Measurements from ENCODE around the gene REPS1.
"Not testable (repeated sequence)": the region's sequence is repeated elsewhere in the genome, so short reads cannot be mapped to it uniquely, and the experiment has no call there.

The REPS1 gene

DNA sequence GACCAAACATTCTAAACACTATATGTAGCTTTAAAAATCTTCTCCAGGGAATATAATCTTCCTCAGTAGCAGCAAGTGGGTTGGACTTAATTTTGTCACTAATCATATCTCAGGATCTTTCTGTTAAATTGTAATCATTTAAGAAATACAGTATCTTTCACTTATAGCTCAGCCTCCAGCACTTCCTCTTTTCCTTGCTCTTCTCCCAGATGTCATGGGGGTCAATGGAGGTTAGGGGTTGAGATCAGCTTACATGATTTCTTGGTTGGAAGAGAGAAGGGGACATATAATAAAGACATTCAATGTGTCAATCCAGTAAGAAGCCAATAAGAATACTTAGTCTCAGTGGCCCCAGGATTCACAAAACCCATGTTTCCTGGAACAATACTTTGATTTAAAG lies 15.7 kb upstream of the REPS1 start:
- DNase-seq (ENCODE audit: low read depth in 2 of 2) = no peak

GRCh38 chr6:138999949-139000725 lies 12.1 kb upstream of the REPS1 start:
- DNase-seq (ENCODE audit: low read depth in 2 of 2) = no peak

DNA sequence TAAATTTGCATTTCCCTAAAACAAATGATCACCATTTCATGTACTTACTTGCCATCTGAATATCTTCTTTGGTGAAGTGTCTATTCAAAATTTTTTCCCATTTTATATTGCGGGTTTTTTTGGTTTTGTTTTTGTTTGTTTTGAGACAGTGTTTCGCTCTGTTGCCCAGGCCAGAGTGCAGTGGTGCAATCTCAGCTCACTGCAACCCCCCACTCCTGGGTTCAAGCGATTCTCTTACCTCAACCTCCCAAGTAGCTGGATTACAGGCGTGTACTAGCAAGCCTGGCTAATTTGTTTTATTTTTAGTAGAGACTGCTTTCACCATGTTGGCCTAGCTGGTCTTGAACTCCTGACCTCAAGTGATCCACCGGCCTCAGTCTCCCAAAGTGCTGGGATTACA lies 9.1 kb upstream of the REPS1 start:
- no peak for DNase-seq (ENCODE audit: low read depth in 2 of 2)

DNA sequence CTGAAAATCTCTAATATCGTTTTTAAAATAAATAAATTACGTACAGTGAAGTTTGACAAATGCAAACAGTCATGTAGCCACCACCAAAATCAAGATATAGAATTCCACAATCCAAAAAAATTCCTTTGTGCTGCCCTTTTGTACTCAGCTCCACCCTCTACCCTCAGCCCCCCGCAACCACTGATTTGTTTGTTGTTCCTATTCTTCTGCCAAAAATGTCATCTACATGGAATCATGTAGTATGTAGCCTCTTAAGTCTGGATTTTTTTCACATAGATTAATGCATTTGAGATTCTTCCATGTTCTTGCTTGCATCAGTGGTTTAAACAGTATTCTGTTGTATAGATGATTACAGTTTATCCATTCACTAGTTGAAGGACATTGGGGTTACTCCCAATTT lies 8.5 kb upstream of the REPS1 start:
- DNase-seq (ENCODE audit: low read depth in 2 of 2) = no peak

DNA sequence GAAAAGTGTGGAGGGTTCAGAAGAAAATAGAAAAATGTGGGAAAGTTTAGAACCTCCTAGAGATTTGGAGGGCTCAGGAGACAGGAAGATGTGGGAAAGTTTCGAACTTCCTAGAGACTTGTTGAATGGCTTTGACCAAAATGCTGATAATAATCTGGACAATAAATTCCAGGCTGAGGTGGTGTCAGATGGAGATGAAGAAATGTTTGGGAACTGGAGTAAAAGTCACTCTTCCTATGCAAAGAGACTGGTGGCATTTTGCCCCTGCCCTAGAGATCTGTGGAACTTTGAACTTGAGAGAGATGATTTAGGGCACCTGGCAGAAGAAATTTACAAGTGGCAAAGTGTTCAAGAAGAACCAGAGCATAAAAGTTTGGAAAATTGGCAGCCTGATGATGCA lies 5.4 kb upstream of the REPS1 start:
- DNase-seq (ENCODE audit: low read depth in 2 of 2) = not testable (repeated sequence)

GRCh38 chr6:138992965-138993364 lies 4.9 kb upstream of the REPS1 start:
- DNase-seq (ENCODE audit: low read depth in 2 of 2) = not testable (repeated sequence)

GRCh38 chr6:138991206-138991605 lies 3.2 kb upstream of the REPS1 start:
- no peak for DNase-seq (ENCODE audit: low read depth in 2 of 2)

DNA sequence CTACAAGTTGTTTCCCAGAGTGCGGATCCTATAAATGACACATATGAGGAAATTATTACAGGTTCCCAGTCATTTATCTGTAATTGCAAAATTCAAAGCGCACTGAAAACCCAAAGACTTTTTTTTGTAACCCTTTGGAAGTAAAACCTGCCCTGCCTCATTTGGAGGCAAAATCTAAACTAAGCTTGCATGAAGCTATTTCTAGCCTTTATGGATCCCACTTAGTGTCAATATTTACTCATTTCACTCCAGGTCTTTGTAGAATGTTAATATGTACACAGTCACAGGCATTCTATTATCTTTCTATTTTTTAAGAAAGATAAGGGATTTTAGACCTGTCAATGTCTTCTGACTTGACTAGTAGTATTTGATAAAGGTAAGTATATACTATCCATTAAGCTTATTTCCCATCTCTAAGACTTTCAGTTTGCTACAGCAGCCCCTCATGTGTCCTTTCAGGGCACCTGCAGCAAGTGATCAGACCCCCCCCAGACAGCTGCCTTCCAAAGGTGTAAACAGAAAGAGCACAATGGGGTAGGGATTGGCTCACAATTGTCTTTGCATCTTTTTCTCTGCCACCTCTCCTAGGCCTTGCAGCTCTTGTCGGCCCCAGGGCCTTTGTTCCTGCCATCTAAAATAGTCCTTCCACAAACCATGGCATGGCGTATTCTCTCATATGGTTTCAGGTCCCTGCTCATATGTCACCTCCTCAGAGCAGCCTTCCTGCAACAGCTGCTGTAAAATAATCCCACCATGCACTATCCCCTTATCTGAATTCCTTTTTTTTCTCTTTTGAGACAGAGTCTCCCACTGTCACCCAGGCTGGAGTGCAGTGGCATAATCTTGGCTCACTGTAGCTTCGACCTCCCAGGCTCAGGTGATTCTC lies 1.3 kb upstream of the REPS1 start:
- no peak for DNase-seq (ENCODE audit: low read depth in 2 of 2)

GRCh38 chr6:138988469-138988834 lies 399 bp upstream of the REPS1 start:
- no peak for DNase-seq (ENCODE audit: low read depth in 2 of 2)

GRCh38 chr6:138987080-138987642 lies 892 bp downstream of the REPS1 start:
- no peak for DNase-seq (ENCODE audit: low read depth in 2 of 2)

DNA sequence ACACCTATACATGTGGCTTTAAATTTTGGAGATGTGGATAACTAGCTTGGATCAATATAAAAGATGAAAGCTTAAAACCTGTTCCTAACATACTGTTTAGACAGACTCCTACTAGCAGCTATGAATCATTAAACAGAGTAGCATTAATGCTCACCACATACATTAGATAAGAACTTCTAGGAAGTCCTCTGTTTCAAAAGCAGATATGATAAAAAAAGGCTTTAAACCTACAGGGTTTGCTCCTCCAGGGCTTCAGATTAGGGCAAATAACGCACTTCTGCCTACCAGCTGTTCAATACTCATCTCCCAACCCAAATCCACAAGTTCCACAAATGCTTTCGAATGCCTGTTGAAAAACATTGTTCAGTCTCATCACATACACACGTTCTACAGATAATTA lies 1.5 kb downstream of the REPS1 start:
- DNase-seq (ENCODE audit: low read depth in 2 of 2) = no peak

DNA sequence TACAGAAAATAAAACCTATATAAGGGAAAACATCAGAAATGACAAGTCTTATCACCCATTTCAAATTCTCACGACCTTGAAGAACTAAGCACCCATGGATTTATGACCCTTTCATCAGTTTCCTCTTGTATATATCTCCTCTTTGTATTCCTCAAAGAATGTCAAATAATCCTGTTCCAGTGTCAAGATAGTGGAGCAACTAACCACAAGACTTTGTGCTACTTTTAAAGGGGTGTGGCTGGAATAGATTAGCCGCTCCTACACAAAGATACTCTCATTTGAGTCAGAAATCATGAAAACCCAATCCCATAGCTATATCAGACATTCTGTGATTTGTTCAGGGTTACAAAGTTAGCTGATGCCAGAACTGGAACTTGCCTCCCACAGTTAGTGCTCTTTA lies 6.6 kb downstream of the REPS1 start:
- DNase-seq (ENCODE audit: low read depth in 2 of 2) = no peak

GRCh38 chr6:138979813-138980668 lies 8.0 kb downstream of the REPS1 start:
- no peak for DNase-seq (ENCODE audit: low read depth in 2 of 2)

DNA sequence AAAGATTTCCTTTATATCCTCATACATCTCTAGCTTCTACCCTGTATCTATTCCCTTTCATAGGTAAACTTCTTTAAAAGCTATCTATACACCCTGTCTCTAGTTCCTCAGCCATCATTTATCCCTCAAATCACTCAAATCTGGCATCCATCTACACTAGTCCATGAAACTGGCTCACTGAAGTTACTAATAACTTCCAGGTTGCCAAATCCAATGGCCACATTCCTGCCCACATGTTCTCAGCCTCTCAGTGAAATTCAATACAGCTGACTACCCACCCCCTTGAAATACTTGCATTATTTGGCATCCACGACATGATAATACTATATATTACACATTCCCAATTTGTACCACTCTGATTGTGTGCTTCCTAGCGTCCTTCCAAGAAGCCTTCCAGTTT lies 8.7 kb downstream of the REPS1 start:
- no peak for DNase-seq (ENCODE audit: low read depth in 2 of 2)

- no peak for DNase-seq (ENCODE audit: low read depth in 2 of 2)
Measured at GRCh38 chr6:138978229-138978628, 9.8 kb downstream of the REPS1 start.

- DNase-seq (ENCODE audit: low read depth in 2 of 2) = no peak
Measured at GRCh38 chr6:138977646-138978167, 10.3 kb downstream of the REPS1 start.

GRCh38 chr6:138977242-138977641 lies 10.8 kb downstream of the REPS1 start:
- DNase-seq (ENCODE audit: low read depth in 2 of 2) = no peak

DNA sequence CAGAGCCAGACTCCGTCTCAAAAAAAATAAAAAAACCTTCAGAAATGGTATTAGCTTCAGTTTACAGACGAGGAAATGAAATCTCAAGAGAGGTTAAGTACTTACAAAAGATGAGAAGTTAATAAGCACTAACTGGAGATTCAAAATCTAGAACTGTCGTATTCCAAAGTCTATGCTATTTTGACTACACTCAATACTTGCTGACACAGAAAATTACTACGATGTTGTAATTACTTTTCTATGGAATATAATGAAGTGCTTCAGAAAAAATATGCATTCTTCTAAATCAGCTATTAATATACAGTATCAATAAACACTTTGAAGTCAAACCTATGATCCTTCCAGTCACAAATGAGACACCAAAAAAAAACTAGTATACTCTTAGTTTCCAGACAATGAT lies 12.2 kb downstream of the REPS1 start:
- no peak for DNase-seq (ENCODE audit: low read depth in 2 of 2)

DNA sequence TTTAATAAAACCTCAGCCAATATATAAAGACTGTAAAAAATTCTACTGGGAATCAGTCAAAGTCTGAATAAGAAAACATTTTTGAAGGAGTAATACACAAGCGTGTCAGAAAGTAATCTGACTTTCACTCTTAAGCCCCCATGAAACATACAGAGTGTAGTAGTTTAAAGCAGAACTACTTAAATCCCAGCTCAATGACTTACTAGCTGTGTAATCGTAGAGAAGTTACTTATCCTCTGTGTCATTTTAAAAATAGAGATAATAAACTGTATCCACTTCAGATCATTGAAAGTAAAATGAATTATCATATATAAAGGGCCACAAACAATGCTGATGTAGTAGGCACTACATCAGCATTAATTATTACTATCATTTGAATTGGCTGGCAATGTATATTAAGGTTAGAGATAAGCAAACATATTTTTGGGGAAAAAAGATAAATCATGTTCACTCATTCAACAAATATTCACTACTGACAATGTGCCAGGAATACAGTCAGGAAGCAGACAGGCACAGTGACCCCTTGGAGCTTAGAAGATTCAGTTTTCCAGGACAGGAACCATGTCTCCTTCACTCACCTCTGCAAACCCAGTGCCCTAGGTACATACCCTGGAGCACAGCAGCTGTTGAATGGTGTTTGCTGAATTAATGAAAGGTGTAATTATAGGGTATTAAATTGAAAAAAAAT lies 14.4 kb downstream of the REPS1 start:
- no peak for DNase-seq (ENCODE audit: low read depth in 2 of 2)

DNA sequence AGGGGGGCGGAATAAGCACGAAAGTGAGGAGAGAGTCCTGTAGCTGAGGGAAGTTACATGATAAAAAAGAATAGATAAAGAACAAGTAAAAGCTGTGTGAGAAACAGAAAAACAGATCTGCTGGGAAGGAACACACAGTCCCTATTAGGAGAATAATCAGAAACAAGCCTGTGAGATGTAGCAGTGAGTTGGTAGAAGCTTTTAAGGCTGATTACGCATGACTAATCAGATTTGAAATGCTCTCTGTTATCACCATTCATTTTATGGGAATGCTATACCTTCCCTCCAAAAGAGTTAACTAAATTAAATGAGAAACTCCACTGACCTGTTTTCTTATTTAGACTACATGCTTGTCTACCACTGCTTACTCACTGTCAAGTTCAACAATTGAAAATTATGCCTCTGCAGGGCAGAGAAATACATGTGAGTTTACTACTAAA lies 15.8 kb downstream of the REPS1 start:
- no peak for DNase-seq (ENCODE audit: low read depth in 2 of 2)

- no peak for DNase-seq (ENCODE audit: low read depth in 2 of 2)
Measured at GRCh38 chr6:138971601-138972000, 16.5 kb downstream of the REPS1 start.

Measured in stimulated activated CD8-positive, alpha-beta memory T cell treated with anti-CD3 and anti-CD28 coated beads, Interleukin-15, amount 100 ng/mL, for 48 hours (primary cell).